Panc1 (cell line): ENCODE data around the gene PAPOLB. TPM values are rescaled to one million over a fixed set of nuclear protein-coding genes. Genes with fewer than 3 reads are reported as not detected.

ENCODE experiments used
- ATAC-seq: fragments of 200-7000 bp; cut with Tn5 transposase; 2 replicates; pipeline ENCODE4 v1.9.1; 2020; ENCODE audit warnings: mild to moderate bottlenecking, moderate library complexity
- BruUV-seq: library from RNA; stranded (reverse); fragments of 400-500 nt; replicated peaks from 2 replicates; lab custom pipeline; 2021; lab: Mats Ljungman, UMichigan
- CTCF ChIA-PET: fragments of 300-600 bp; sonication (Branson Sonifier 250); formaldehyde crosslinking; loops from one replicate; lab custom pipeline; 2022; ENCODE audit warnings: antibody characterized with exemption; lab: Charles Lee
- POLR2A ChIA-PET: fragments of 300-600 bp; sonication (Branson Sonifier 250); formaldehyde crosslinking; loops from one replicate; lab custom pipeline; 2022; ENCODE audit warnings: antibody characterized with exemption; lab: Charles Lee
- DNase-seq: peaks from one replicate; pipeline ENCODE4 v3.0.0-alpha.2; 2010; ENCODE audit warnings: low read depth, low spot score
- H3K27ac ChIP-seq: 2 replicates; pipeline ENCODE4 v1.5.1; 2011; ENCODE audit warnings: mild to moderate bottlenecking, low read length, inconsistent platforms
- H3K27me3 ChIP-seq: fragments of 200-500 bp; sonication (Bioruptor generic); 2 replicates; pipeline ENCODE4 v1.6.0; 2014; ENCODE audit warnings: low read length, inconsistent platforms; ENCODE audit not compliant: control insufficient read depth, insufficient read depth
- H3K36me3 ChIP-seq: fragments of 200-500 bp; sonication (Bioruptor generic); 2 replicates; pipeline ENCODE4 v1.5.1; 2014; ENCODE audit warnings: inconsistent platforms, mild to moderate bottlenecking, low read length, moderate library complexity; ENCODE audit not compliant: control insufficient read depth, insufficient read depth
- H3K4me1 ChIP-seq: 2 replicates; pipeline ENCODE4 v1.5.1; 2011; ENCODE audit warnings: inconsistent platforms, mild to moderate bottlenecking, low read length, moderate library complexity; ENCODE audit not compliant: control insufficient read depth, insufficient read depth
- H3K4me3 ChIP-seq, 2 experiments: 2 replicates each; pipeline ENCODE4 v1.5.1; 2011 to 2012; ENCODE audit warnings: low read depth in 2 of 2, low read length in 2 of 2, mild to moderate bottlenecking in 2 of 2, inconsistent platforms in 1 of 2, moderate library complexity in 1 of 2
- H3K9me3 ChIP-seq: fragments of 200-500 bp; sonication (Bioruptor generic); 2 replicates; pipeline ENCODE4 v1.5.1; 2014; ENCODE audit warnings: low read depth, mild to moderate bottlenecking, inconsistent platforms, low read length, moderate library complexity; ENCODE audit not compliant: control insufficient read depth, insufficient read depth
- POLR2AphosphoS5 ChIP-seq: IDR thresholded peaks from 2 replicates; pipeline ENCODE4 v1.6.1; 2012; ENCODE audit warnings: mild to moderate bottlenecking, low read depth, low read length, moderate library complexity
- REST ChIP-seq, 2 experiments: IDR thresholded peaks; 2 replicates each; pipeline ENCODE4 v1.6.1; 2011 to 2012; ENCODE audit warnings: low read depth in 2 of 2, control low read depth in 1 of 2, low read length in 1 of 2, mild to moderate bottlenecking in 1 of 2, moderate library complexity in 1 of 2; ENCODE audit not compliant: insufficient read depth in 1 of 2
- SIN3A ChIP-seq: IDR thresholded peaks from 2 replicates; pipeline ENCODE4 v1.6.1; 2012; ENCODE audit warnings: low read depth, mild to moderate bottlenecking, low read length, moderate library complexity, borderline replicate concordance; ENCODE audit not compliant: insufficient read depth
- TCF7L2 ChIP-seq: IDR thresholded peaks from 2 replicates; pipeline ENCODE4 v1.6.1; 2011; ENCODE audit warnings: mild to moderate bottlenecking, low read depth, low read length, inconsistent platforms
- in situ Hi-C: cut with HindIII; loops from 2 replicates; pipeline ENCODE4 v1.10.0; 2016; ENCODE audit warnings: low sequenced_read_pairs, low pct_unique_long_range_greater_than_20kb
- intact Hi-C: fragments of 100-400 bp; cut with micrococcal nuclease; formaldehyde crosslinking; loops from one replicate; pipeline ENCODE4 v1.10.0; 2022; ENCODE audit not compliant: unreplicated experiment
- total RNA-seq: library from RNA; stranded (reverse); gene quantifications from one replicate; pipeline ENCODE4 v1.2.1, GENCODE V29; 2021; ENCODE audit not compliant: unreplicated experiment
- TF ChIP-seq, protein P1 (sequence below): fragments of 450-650 bp; IDR thresholded peaks from 2 replicates; pipeline ENCODE4 v1.5.1; 2017; ENCODE audit warnings: mild to moderate bottlenecking

The PAPOLB gene
- total RNA-seq, 1 experiment from 2014 or later: not detected

DNA sequence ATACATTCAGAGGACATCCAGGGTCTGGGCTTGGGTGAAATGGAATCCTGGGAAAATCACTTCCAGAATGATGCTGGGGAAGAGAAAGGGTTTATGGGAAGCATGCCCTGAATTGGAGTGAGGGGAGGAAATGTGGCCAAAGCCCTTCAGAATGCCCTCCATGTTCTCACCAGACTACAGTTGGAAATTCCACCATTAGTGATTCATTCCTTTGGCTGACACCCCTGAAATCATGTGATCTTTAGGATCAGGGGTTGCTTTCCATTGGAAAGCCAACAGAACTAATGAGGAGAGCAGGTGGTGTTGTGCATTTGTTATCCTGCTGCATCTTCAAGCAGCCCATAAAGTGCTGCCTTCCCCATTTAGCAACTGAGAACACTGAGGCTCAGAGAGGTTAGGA is 42.5 kb upstream of the PAPOLB start:
- Histone ChIP-seq H3K36me3 (no peaks in the 10 kb centered on the region), H3K4me1 (no peaks in the 10 kb centered on the region), H3K27me3 (peaks cover 2% of the 10 kb centered on the region; the same call in 1 of the 2 replicates), H3K9me3 (no peaks in the 10 kb centered on the region), H3K27ac (no peak overlapping the region), H3K4me3 (no peak overlapping the region)
- BruUV-seq: no TSS peak
- ATAC-seq (no peak), DNase-seq (no peak)
- CTCF ChIA-PET: no interaction called here
- TF ChIP-seq TCF7L2: no peak
- TF ChIP-seq, protein P1, sequence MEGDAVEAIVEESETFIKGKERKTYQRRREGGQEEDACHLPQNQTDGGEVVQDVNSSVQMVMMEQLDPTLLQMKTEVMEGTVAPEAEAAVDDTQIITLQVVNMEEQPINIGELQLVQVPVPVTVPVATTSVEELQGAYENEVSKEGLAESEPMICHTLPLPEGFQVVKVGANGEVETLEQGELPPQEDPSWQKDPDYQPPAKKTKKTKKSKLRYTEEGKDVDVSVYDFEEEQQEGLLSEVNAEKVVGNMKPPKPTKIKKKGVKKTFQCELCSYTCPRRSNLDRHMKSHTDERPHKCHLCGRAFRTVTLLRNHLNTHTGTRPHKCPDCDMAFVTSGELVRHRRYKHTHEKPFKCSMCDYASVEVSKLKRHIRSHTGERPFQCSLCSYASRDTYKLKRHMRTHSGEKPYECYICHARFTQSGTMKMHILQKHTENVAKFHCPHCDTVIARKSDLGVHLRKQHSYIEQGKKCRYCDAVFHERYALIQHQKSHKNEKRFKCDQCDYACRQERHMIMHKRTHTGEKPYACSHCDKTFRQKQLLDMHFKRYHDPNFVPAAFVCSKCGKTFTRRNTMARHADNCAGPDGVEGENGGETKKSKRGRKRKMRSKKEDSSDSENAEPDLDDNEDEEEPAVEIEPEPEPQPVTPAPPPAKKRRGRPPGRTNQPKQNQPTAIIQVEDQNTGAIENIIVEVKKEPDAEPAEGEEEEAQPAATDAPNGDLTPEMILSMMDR: no peak
- TF ChIP-seq REST (IDR thresholded peaks at IDR 0.05; ENCODE audit: insufficient read depth in 1 of 2, low read depth in 2 of 2, low read length in 1 of 2): no peak
- no peak for TF ChIP-seq SIN3A
- no peak for TF ChIP-seq POLR2AphosphoS5
- in situ Hi-C loops: no loop called here
- POLR2A ChIA-PET: no interaction called here
- intact Hi-C loops: no loop called here

- CTCF ChIA-PET: no interaction called here
- no peak for DNase-seq
- Histone ChIP-seq H3K4me1 (no peaks in the 10 kb centered on the region), H3K9me3 (no peaks in the 10 kb centered on the region), H3K36me3 (no peaks in the 10 kb centered on the region), H3K27me3 (no peaks in the 10 kb centered on the region), H3K27ac (no peak overlapping the region), H3K4me3 (no peak overlapping the region)
- intact Hi-C loops (no loop called here), in situ Hi-C loops (no loop called here)
- no peak for TF ChIP-seq SIN3A
- TF ChIP-seq POLR2AphosphoS5: no peak
- TF ChIP-seq REST (IDR thresholded peaks at IDR 0.05; ENCODE audit: insufficient read depth in 1 of 2, low read depth in 2 of 2, low read length in 1 of 2): no peak
- TF ChIP-seq, protein P1: no peak
- no peak for TF ChIP-seq TCF7L2
- POLR2A ChIA-PET: no interaction called here
- no TSS peak for BruUV-seq
- ATAC-seq: no peak
Observed at GRCh38 chr7:4895766-4896165, 33.9 kb upstream of the PAPOLB start.
